Activated CD8-positive, alpha-beta T cell treated with anti-CD3 and anti-CD28 coated beads for 36 hours (primary cell): ENCODE measurements around the gene ERCC6L2. TPM values are rescaled to one million over a fixed set of nuclear protein-coding genes. Genes with fewer than 3 reads are reported as not detected.

Experiments
- ATAC-seq: fragments of 200-7000 bp; cut with Tn5 transposase; one replicate; pipeline ENCODE4 v1.10.0; 2021; ENCODE audit warnings: mild to moderate bottlenecking, moderate library complexity
- CTCF ChIA-PET: fragments of 350-600 bp; sonication (Branson Sonifier 250); formaldehyde crosslinking; loops from one replicate; lab custom pipeline; 2021; ENCODE audit warnings: antibody characterized with exemption; lab: Charles Lee
- POLR2A ChIA-PET: fragments of 350-600 bp; sonication (Branson Sonifier 250); formaldehyde crosslinking; loops from one replicate; lab custom pipeline; 2021; ENCODE audit warnings: antibody characterized with exemption; lab: Charles Lee
- DNase-seq: peaks from one replicate; pipeline ENCODE4 v3.0.0-alpha.2; 2020
- H3K27ac Mint-ChIP-seq: one replicate; pipeline ENCODE4 v1.8.0; 2021; ENCODE audit warnings: mild to moderate bottlenecking, mixed read lengths
- H3K27me3 Mint-ChIP-seq: one replicate; pipeline ENCODE4 v1.8.0; 2021; ENCODE audit warnings: mixed read lengths
- H3K36me3 Mint-ChIP-seq: one replicate; pipeline ENCODE4 v1.8.0; 2021; ENCODE audit warnings: low read depth, mixed read lengths
- H3K4me1 Mint-ChIP-seq: one replicate; pipeline ENCODE4 v1.8.0; 2021; ENCODE audit warnings: low read depth, mixed read lengths
- H3K4me3 Mint-ChIP-seq: one replicate; pipeline ENCODE4 v1.8.0; 2021; ENCODE audit warnings: mild to moderate bottlenecking, moderate library complexity, mixed read lengths
- H3K9me3 Mint-ChIP-seq: one replicate; pipeline ENCODE4 v1.8.0; 2021; ENCODE audit warnings: mixed read lengths
- intact Hi-C: fragments of 100-400 bp; cut with micrococcal nuclease; formaldehyde crosslinking; loops from one replicate; pipeline ENCODE4 v1.10.0; 2022
- total RNA-seq, 2 experiments: library from RNA; stranded (reverse); gene quantifications; one replicate each; pipeline ENCODE4 v1.2.3, GENCODE V29; 2021
- TF ChIP-seq, protein P1 (sequence below): fragments of 200-600 bp; IDR thresholded peaks from one replicate; pipeline ENCODE4 v1.8.0; 2022; ENCODE audit warnings: antibody characterized with exemption, mild to moderate bottlenecking

The ERCC6L2 gene
- total RNA-seq, 2 experiments from 2014 or later = 31.2 to 34.7 TPM

DNA sequence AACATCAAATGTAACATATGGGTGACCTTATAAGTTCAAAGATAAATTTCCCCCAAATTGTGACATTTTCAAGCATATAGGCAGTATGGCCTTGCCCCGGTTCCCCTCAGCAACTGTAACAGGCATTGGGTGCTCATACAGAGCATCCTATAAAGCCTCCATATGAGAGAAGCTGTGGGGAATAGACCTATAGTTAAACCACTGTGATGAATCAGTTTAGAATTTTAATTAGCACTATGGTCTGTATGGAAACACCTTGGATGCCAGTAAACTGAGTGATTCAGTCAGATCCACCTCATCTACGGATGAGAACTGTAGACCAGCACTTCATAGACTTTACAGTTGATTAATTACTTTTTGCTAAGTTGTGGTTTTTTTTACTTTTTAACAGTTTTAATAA lies 79.4 kb downstream of the ERCC6L2 start:
- H3K27ac Mint-ChIP-seq = no peak overlapping the region
- intact Hi-C loops = no loop called here
- ATAC-seq (peak; percentile 87), DNase-seq (peak; percentile 4)
- POLR2A ChIA-PET = no interaction called here
- no peak overlapping the region for H3K4me3 Mint-ChIP-seq
- peaks cover 74% of the 10 kb centered on the region for H3K36me3 Mint-ChIP-seq
- peaks cover 19% of the 10 kb centered on the region for H3K4me1 Mint-ChIP-seq
- H3K27me3 Mint-ChIP-seq = no peaks in the 10 kb centered on the region
- CTCF ChIA-PET = no interaction called here
- peaks cover 26% of the 10 kb centered on the region for H3K9me3 Mint-ChIP-seq
- TF ChIP-seq, protein P1, sequence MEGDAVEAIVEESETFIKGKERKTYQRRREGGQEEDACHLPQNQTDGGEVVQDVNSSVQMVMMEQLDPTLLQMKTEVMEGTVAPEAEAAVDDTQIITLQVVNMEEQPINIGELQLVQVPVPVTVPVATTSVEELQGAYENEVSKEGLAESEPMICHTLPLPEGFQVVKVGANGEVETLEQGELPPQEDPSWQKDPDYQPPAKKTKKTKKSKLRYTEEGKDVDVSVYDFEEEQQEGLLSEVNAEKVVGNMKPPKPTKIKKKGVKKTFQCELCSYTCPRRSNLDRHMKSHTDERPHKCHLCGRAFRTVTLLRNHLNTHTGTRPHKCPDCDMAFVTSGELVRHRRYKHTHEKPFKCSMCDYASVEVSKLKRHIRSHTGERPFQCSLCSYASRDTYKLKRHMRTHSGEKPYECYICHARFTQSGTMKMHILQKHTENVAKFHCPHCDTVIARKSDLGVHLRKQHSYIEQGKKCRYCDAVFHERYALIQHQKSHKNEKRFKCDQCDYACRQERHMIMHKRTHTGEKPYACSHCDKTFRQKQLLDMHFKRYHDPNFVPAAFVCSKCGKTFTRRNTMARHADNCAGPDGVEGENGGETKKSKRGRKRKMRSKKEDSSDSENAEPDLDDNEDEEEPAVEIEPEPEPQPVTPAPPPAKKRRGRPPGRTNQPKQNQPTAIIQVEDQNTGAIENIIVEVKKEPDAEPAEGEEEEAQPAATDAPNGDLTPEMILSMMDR = no peak

DNA sequence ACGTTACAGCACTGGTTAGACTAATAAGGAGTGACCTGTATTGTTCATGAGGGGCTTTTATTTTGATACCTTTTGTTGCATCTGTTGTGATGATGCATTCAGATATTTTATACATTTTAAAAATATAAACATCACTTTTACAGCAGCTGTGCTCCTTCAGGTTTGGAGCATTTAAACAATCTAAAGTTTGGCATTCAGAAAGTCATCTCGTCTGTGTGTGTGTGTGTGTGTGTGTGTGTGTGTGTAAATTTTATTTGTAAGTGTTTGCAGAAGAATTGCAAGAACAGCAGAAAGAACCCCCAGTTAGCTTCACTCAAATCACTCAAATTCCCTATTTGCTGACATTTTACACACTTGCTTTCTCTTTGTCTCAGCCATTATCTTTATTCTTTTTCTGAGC lies 87.4 kb downstream of the ERCC6L2 start:
- H3K27ac Mint-ChIP-seq = no peak overlapping the region
- POLR2A ChIA-PET = no interaction called here
- DNase-seq (no peak), ATAC-seq (no peak)
- no peak overlapping the region for H3K4me3 Mint-ChIP-seq
- H3K9me3 Mint-ChIP-seq = peaks cover 17% of the 10 kb centered on the region
- CTCF ChIA-PET = no interaction called here
- intact Hi-C loops = no loop called here
- TF ChIP-seq, protein P1 = no peak
- H3K27me3 Mint-ChIP-seq = no peaks in the 10 kb centered on the region
- peaks cover 34% of the 10 kb centered on the region for H3K36me3 Mint-ChIP-seq
- peaks cover 2% of the 10 kb centered on the region for H3K4me1 Mint-ChIP-seq

DNA sequence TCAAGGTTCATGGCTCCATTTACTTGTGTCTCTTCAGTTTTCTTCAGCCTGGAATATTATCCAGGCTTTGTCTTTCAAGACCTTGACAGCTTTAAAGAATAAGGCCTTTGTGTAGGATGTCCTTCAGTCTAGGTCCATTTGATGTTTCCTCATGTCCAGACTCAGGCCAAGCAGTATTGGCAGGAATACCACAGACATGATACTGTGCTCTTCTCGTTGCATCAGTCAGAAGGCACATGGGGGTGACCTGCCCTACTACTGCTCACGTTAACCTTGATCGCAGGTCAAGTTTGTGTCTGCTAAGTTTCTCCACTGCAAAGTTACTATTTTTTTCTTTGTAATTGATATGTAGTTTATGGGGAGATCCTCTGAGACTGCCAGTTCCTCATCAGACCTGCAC lies 88.2 kb downstream of the ERCC6L2 start:
- CTCF ChIA-PET = no interaction called here
- ATAC-seq = no peak
- H3K9me3 Mint-ChIP-seq = peaks cover 15% of the 10 kb centered on the region
- H3K27me3 Mint-ChIP-seq = no peaks in the 10 kb centered on the region
- TF ChIP-seq, protein P1 = no peak
- H3K4me3 Mint-ChIP-seq = no peak overlapping the region
- POLR2A ChIA-PET = no interaction called here
- intact Hi-C loops = no loop called here
- peaks cover 2% of the 10 kb centered on the region for H3K4me1 Mint-ChIP-seq
- no peak overlapping the region for H3K27ac Mint-ChIP-seq
- no peak for DNase-seq
- H3K36me3 Mint-ChIP-seq = peaks cover 26% of the 10 kb centered on the region

DNA sequence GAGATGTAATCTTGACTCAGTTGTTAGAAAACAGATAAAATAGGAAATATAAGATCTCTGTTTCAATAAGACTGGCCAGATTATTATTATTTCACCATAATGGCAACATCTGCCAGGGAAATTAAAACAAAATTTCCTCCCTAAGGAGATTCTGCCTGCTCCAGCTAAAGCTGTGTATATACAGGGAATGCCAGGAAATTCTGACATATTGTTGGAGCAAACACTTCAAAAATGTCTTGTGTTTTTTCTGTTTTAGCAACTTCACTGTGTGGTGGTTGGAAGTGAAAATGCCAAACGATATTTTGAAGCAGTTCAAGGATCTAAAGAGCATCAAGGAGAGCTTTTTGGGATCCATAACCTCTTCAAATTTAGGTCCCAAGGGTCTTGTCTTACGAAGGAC lies 90.8 kb downstream of the ERCC6L2 start:
- CTCF ChIA-PET = no interaction called here
- intact Hi-C loops = no loop called here
- DNase-seq (no peak), ATAC-seq (no peak)
- Mint-ChIP-seq H3K4me3 (no peak overlapping the region), H3K4me1 (peaks cover 2% of the 10 kb centered on the region), H3K9me3 (peaks cover 3% of the 10 kb centered on the region), H3K27ac (no peak overlapping the region), H3K27me3 (no peaks in the 10 kb centered on the region), H3K36me3 (peaks cover 12% of the 10 kb centered on the region)
- POLR2A ChIA-PET = interaction anchor here (0.6 kb wide), 1 partner anchor 44 kb away, joined by 3 read pairs; no protein-coding TSS in a partner anchor
- TF ChIP-seq, protein P1 = no peak

DNA sequence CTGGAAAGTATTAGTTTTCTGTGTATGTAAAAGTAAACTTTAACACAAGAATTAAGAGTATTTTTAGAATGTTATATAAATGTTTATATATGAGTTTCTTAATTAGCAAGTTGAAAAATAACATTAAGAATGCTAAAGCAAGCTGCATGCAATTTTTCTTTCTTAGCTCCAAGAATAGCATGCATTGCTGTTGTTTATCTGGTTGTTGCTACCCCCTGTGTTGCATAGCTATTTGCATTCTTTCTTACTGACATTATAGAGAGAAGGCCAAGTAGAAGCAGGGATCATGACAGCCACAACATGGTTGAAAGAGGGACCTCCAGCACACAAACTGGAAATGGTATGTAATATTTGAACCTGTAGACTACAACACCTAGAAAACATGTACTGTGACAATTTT lies 94.8 kb downstream of the ERCC6L2 start:
- TF ChIP-seq, protein P1 = no peak
- DNase-seq (no peak), ATAC-seq (no peak)
- CTCF ChIA-PET = no interaction called here
- Mint-ChIP-seq H3K27me3 (no peaks in the 10 kb centered on the region), H3K4me3 (no peak overlapping the region), H3K9me3 (peaks cover 2% of the 10 kb centered on the region), H3K36me3 (peaks cover 27% of the 10 kb centered on the region), H3K27ac (no peak overlapping the region), H3K4me1 (peaks cover 12% of the 10 kb centered on the region)
- POLR2A ChIA-PET = no interaction called here
- intact Hi-C loops = no loop called here
